ELR (cell line): ENCODE measurements around the gene ADAT3.

ENCODE experiments used
- DNase-seq: peaks from one replicate; pipeline ENCODE4 v3.0.0-alpha.2; 2015; ENCODE audit warnings: low read depth

The ADAT3 gene

DNA sequence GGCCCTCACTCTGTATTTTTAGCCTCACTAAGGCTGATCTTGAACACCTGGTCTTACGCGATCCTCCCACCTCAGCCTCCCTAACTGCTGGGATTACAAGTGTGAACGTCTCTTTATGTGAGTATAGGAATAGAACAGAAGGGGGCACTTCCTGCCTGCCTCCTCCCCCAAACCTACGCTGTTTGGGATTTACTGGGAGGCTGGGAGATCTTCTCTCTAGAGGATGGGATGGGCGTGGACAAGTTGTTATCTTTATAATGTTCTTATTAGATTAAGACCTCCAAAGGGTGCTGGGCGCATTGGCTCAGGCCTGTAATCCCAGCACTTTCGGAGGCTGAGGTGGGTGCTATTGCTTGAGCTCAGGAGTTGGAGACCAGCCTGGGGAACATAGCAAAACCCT is 32.9 kb downstream of the ADAT3 start:
- no peak for DNase-seq

DNA sequence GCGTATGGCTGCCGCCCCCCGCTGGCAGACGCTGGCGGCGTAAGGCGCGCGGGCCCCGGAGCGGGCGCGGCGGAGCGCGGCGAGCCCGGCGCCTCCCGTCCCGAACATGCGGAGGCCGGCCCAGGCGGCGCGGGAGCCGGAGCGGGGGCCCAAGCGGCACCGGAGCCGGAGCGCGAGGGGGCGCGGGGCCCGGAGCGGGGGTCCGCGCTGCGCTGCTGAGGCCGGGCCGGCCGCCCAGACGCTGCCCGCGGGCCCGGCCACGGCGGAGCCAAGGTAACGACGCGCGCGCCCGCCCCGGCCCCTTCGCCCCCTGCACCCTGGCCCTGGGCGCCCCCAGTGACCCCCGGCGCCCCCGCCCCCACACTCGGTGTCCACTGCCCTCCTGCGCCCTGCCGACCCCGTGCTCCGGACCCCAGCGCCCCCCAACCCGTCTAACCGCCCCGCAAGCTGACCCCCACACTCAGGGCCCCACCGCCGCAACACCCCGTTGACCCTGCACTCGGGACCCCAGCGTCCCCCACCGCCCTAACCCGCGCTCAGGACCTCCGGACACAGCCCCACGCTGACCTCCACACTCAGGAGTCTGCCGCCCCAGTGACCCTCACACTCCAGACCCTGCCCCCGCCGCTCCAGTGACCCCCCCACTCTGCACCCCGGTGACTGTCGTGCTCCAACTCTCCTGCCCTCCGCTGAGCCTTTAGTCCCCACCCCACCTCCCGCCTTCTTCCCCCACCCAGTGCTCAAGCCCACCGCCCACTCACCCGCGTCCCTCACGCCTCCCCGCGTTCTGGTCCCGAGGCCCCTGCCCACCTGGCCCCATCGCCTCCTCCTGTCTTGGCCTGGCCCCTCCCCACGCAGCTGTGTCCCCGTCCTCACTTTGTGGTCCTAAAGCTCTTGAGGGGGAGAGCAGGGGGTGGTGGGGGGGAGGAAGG is 36.2 kb downstream of the ADAT3 start, which contains the start of gene CSNK1G2:
Gene CSNK1G2, plus strand, starts transcription at position 27 of the 932 bp plus-strand sequence. CDS start 28,601 bp downstream, outside the sequence.
- peak; percentile 16 for DNase-seq

DNA sequence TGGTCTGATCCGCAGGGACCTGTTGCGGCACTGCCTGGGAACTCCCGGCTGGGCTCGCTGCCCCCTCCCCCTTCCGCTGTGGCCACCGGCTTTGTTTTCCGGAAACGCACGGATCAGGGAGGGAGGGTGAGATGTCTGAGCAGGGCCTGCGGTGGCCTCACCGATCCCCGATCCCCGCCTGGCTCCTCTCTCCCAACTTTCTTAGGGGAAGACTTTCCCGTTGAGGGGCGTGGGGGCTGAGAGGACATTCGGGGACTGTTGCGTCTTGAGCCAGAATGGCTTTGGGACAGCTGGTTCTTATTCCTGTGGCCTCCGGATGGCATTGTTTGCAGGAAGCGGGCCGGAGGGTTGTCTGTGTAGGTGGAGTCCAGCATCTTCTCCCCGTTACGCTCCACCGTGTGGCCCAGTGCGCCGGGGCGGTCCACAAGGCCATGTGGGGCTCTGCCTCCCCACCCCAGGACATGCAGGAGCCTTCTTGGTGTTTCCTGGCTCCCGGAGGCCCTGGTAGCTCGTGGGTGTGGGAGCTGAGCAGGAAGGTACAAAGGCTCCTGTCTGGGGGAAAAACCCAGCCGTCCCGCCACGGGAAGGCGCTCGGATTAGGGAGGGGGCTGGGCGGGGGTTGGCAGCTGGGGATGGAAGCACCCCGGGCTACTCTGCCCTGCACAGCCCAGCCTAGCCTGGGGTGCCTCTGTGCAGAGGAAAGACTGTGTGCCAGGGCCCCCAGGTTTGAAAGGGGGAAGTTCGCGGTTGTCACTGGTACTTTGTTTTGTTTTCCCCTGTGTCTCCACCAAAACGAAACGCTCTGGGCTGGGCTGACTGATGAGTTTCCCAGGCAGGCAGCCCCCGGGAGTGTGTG is 37.1 kb downstream of the ADAT3 start:
- peak; percentile 80 for DNase-seq

DNA sequence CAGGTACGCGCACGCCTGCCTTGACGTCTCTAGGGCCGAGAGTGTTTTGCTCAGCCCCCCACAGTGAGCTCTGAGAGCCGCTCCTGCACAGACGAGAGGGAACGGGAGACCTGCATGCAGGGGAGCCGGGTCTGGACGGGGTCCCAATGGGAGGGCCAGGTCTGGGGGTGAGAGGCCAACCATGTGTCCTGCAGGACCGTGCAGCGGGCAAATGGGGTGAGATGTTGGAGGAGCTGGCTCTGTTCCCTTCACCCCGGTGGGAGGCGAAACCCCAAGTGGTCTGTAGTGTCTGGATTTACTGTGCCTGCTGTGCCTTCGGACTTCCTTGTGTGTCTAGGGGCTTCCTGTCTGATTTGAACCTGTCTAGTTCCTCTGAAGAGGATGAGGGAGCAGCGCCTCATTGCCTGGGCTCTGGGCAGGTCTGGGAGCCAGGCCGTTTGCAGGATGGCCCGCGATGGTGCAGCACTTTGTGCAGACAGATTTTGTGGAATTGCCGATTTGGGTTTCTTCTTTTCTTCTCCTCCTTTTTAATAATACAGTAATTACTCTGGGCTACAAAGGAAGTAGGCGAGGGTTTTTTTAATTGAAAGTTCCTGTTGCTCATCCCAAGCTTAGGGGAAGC is 37.8 kb downstream of the ADAT3 start:
- DNase-seq: peak; percentile 18

DNA sequence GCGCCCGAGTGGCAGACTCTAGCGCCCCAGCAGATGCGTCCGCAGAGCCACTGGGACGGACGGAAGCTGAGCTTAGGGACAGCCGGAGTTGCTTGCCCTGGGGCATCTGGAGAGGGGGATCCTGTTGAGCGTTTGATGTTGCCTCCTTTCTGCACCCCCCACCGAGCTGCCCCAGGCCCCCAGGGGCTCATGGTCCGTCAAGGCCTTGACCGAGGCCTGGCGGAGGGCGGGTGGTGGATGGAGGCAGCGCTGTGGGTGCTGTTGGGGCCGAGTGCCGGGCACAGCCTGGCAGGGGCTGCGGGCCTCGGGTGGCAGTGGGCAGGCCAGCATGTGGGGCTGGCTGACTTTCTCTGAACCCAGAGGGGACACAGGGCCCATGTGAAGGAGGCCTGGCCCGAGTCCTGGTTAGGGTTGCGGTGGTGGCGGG is 38.5 kb downstream of the ADAT3 start:
- DNase-seq: no peak

DNA sequence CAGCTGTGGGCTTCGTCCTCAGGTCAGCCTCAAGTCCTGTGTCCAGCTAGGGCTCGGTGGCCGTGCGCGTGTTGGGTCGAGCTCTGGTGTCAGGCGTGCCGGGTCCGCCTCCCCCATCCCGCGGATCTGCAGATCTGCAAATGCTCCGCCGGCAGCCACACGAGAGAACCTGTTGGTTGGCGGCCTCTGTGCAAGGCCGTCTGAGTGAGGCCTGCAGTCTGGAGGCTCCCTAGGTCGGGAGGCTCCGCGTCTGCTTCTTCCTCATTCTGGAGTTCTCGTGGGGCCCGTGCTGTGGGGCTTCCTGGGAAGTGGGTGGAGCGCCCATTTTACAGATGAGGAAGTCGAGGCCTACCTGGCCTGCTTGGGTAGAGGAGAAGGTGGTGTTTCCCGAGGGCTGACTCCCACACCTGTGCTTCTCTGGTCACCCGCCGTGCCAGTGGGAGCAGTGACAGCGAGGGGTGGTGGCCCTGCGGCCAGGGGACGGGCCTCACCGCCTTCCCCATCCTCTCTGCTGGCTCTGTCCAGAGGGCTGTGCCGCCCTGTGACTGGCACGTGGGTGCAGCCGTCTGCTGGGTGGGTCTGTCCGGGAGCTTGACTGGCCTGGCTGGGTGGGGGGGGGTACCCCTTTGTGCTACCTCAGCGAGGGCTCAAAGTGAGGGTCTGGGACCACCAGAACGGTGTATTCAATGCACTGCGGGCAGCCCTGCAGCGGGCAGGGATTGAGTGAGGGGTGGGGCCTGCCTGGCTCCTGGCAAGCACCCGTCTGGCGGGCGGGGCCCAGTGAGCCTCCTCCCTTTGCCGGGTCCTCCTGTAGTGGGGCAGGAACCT is 39.1 kb downstream of the ADAT3 start:
- DNase-seq: no peak

DNA sequence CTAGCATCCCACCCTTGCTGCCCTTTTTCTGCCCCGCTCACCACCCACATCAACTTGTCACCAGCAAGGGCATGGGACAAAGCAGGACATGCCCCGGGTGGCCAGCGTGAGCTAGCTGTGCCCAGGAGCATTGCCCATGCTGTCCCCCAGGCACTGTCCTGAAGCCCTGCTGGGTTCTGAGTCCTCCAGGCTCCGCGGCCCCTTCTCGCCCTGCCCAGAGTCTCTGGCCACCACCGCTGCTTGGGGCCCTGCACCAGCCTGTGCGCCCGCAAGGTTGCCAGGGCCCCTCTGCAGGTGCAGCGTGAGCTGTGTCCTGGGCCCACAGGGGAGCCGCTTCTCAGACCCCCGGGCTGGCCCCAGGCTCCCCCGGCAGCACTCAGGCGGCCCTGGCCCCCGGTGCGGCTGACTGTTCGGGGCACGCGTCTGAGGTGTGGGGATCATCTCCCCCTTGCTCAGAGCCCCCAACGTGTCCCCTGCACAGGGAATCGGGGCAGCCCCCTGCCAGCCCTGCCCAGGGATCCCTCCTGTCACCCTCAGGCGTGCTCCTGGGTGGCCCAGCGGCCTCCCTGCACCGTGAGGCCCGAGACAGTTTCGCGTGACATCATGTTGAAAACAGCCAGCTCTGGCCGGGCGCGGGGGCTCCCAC is 39.8 kb downstream of the ADAT3 start:
- DNase-seq: no peak

DNA sequence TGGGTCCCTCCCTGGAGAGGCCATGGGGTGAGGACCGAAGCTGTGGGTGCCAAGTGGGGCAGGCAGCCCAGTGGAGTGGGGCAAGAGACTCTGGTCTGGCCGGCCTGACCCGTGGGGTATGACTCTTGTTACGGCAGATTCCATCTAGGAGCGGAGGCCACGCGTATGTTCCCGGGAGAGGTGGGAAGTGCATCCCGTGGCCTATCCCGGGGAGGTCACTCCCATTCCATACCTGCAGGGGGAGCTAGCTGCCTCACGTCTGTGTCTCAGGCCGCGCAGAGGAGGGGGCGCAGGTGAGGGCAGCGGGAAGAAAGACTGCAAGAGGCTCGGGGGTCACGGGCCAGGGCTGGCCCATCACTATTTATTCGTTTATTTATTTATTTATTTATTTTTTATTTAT is 40.7 kb downstream of the ADAT3 start:
- DNase-seq: peak; percentile 53

DNA sequence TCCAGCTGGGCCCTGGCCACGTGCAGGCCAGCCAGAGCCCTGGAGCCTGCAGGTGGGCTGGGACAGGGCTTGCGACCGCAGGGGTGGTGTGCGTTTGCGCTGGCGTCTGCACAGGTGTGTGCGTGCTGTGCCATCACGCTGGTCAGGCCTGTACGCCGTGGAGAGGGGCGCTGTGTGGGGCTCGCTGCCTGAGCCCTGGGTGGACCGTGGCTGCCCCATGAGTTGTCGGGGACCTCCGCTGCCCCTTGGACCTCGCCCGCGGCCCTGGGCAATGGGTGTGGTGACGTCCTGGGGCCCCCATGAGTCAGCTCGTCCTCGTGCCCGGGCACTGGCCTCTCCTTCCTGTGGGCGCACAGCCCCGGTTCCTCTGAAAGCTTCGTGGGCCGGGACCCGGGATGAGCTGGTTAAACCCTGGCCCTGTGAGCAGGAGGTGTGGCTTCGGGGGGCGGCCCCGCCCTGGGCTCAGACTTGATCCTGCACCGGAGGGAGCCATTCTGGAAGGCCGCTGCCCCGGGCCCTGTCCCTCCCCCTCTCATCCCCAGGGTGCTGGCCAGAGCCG is 42.5 kb downstream of the ADAT3 start:
- peak; percentile 21 for DNase-seq

DNA sequence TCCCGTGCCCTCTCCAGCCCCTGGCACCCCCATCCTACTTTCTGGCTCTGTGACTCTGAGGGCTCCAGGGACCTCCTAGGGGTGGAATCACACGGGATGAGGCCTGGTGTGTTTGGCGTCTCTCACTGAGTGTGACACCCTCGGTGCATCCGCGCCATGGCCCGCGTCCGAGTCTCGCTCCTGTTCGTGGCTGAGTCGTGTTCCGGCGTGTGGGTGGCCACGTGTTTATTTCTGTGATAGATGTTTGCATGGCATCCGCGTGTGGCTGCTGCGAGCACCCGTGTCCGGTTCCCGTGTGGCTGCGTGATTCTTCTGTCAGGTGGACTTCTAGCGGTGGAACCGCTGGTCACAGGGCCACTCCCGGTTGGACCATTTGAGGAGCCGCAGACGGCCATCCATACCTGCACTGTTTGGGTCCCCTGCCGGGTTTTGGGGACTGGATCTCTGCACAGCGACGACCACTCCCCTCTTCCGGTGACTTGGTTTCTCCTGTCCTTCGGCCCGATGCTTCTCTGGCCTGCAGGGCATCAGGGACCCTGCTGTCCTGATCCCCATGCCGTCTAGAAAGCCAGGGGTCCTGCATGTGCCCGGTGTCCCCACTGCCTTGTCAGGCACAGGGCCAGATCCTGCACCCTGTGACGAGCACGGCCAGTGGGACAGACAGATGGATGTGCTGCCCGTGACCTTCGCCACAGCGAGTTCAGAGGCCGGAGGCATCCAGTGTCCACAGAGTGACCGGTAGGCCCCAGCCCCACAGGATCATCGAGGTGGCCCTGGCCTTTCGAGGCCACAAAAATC is 44.3 kb downstream of the ADAT3 start:
- no peak for DNase-seq

DNA sequence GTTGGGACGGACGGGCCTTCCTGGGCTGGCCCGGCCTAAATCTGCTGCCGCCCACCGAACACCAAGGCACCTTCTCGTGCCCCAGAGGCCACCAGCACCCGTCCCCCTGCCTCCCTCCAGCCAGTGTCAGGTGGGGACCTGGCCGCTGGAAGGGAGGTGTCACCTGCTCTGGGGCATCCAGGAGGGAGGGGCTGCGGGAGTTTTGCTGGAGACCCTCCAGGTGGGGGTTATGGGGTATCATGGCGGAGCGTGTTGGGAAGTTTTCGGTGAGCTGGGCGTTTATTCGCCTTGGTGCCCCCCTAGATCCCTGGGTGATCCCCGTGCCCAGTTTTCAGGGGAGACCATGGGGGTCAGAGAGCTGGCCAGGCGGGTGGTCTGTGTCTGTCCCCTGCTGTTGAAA is 45.4 kb downstream of the ADAT3 start:
- no peak for DNase-seq

DNA sequence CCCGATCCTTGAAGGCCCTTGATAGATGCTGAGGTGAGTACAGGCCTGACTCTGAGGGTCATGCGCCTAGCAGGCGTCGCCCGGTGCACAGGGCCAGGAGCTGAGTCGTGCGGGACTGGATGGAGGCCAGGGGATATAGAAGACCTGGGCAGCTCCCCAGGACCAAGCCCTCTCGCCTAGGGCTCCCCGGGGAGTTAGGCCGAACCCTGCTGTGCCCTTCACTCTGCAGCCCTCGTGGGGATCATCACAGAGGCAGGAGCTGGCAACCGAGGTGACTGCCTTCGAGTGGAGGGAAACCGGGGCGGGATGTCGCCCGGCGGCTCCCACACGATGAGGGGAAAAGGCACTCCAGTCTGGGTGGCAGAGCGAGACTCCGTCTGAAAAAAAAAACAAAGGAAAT is 47.4 kb downstream of the ADAT3 start:
- peak; percentile 21 for DNase-seq

DNA sequence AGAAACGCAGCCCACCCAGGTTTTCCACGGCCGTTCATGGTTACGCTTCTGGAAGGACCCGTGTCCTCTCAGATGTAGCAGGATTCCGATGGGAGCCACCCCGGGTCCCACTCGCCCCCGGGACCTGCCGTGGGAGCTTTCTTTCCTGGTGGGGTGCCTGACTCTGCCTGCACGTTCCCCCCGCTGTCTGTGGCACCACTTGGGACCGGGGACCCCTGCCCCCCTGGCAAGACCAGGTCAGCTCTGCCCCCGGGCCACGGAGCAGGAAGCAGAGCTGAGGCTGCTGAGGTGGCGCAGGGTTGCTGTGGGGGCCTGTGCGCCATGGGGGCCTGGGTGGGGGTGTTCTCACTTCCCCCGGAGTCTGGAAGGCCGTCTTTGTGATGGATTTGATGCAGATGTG is 47.8 kb downstream of the ADAT3 start:
- no peak for DNase-seq

DNA sequence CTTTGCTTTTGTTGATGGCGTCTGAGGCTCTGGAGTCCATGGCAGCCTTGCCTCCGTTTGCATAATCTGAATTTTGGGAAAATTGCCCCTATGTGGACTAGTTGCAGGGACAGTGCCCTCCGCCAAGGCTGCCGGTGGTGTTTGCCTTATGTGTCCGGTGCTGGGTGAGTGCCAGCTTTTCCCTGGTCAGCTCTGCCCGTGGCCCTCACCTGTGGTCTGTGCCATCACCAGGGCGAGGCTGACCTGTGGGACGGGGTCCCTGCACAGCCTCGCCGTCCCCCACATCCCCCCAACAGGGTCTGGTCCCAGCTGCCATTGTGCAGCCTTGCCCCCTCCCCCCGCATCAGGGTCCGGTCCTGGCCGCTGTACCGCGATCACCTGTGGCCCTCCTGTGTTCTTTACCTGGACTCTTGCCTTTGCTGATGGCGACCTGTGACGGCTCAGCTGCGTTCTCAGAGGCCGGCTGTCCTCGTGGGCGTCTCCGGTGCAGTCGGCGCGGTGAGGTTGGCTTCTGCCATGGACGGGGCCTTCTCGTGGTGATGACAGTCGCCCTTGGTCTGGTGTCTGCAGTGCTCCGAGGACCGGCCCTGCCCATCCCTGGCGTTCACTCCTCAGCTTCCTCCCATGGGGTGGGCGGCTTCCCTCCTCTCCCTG is 48.4 kb downstream of the ADAT3 start:
- no peak for DNase-seq

DNA sequence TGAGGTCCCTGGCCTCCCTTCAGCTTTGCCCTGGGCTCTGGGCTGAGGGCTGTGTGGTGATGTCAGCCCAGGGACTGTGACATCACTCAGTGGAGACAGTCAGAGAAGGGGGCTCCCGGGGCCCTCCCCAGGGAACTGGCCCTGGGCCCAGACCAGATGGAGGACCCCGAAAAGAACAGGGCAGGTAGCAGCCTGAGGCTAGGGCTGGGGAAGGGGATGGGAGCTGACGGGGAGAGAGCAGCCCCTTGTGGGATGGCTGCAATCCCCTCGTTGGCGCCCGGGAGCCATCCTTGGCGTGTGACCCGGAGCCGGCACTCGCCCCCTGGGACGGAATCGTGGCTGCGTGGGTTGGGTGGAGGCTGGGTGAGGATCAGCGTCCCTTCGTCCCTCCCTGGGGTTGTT is 49.3 kb downstream of the ADAT3 start:
- DNase-seq: no peak

DNA sequence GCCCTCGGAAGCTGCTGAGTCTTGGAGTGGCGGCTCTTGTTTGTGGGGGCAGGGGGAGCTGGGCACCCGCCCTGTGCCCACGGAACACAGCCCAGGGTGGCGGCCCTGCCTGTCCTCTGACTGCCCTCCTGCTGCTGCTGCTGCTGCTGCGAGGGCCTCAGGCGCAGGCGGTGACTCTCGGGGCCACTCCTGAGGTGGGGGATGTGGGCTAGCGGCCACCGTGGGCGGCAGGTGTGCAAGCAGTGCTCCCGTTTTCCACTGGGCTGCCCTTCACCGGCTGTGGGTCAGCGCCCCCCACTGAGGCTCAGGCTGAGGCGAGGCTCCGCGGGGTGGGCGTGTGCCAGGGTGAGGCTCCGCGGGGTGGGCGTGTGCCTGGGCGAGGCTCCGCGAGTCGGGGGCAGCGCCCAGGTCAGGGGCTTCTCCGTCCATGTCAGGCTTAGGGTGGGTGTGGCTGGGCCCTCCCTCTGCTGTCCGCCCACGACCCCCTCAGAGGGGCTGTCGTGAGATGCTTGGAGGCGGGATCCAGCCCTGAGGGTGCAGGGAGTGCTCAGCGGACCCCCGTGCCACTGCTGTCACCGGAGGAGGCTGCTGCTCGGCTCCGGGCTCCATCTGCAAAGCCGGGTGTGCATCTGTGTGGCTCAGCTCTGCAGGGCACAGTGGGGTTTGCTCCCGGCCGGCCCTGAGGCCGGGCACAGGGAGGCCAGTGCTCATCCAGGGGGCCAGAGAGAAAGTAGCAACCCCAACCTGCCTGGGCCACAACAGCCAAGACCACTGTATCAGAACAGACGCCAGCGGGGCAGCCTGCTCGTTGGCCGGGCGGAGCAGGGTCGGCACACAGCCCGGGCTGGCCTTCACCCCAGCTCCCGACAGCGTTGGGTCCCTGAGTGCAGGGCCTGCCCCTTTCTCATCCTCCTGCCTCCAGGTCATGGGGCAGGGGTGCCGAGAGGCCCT is 50.2 kb downstream of the ADAT3 start:
- no peak for DNase-seq

DNA sequence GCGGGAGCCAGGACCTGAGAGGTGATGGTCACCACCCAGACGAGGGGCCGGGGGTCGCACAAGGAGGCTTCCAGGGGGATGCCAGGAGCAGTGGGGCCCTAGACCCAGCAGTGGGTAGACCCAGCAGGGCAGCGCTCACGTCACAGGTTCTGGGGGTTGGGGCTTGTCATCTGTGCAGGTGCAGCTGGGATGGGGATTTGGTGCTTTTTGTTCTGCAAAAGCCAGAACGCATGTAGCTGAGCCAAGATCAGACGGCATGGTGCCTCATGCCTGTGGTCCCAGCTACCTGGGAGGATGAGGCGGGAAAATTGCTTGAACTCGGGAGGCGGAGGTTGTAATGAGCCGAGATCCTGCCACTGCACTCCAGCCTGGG is 50.9 kb downstream of the ADAT3 start:
- no peak for DNase-seq

DNA sequence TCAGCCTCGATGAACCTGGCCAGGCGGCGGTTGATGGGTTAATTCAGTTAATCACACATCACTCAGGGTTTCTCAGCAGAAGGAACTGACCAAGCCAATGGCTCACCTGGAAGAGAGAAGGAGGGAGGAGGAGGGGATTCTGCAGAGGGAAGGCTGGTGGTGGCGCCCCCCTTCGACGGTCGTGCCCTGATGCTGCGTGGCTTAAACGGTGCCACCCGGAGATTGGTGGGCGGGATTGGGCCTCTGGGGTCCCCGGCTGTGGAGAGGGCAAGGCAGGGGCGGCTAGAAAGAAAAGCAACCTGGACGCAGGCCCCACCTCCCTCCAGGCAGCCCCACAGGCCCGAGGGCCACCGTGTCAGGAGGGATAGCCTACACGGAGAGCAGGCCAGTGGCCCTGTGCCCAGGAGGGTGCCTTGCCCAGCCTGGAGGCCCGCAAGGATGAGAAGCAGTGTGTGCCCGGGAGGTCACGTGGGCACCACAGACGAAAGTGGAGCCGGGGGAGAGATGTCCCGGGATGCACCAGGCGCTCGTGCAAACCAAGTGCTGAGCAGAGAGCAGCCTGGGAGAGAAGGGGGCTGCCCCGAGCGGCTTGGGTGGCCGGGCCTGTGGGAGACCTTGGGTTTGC is 51.8 kb downstream of the ADAT3 start:
- DNase-seq: no peak
